NB4 (cell line): ENCODE data around the gene RAC3.

ENCODE experiments used
- CTCF ChIP-seq: IDR thresholded peaks from one replicate; pipeline ENCODE4 v1.5.1; 2012; ENCODE audit warnings: low read depth, low read length
- MAX ChIP-seq: IDR thresholded peaks from 2 replicates; pipeline ENCODE4 v1.6.1; 2011; ENCODE audit warnings: low read depth, low read length
- POLR2A ChIP-seq: IDR thresholded peaks from 2 replicates; pipeline ENCODE4 v1.6.1; 2011; ENCODE audit warnings: mild to moderate bottlenecking; ENCODE audit not compliant: insufficient read length; ENCODE audit errors: extremely low read depth

GRCh38 chr17:82081546-82081945 is 50.1 kb downstream of the RAC3 start:
- no peak for TF ChIP-seq CTCF
- no peak for TF ChIP-seq POLR2A
- TF ChIP-seq MAX: no peak
